Neutrophil (primary cell): ENCODE results near the gene ARAP3.
"Not testable (repeated sequence)": the region's sequence is repeated elsewhere in the genome, so short reads cannot be mapped to it uniquely, and the experiment has no call there.

ENCODE experiments used
- H3K27ac ChIP-seq: fragments of 200-600 bp; sonication (generic); 2 replicates; pipeline ENCODE4 v1.5.1; 2016; ENCODE audit warnings: mild to moderate bottlenecking, moderate library complexity
- H3K27me3 ChIP-seq: fragments of 200-600 bp; sonication (generic); 2 replicates; pipeline ENCODE4 v1.6.0; 2016; ENCODE audit warnings: mild to moderate bottlenecking
- H3K36me3 ChIP-seq: fragments of 200-600 bp; sonication (generic); 2 replicates; pipeline ENCODE4 v1.5.1; 2017
- H3K4me1 ChIP-seq, 2 experiments: fragments of 200-600 bp in 1 of 2; sonication (generic) in 1 of 2; 1 replicate in 1 of 2; 2 replicates in 1 of 2; pipeline versions ENCODE4 v1.5.1 to v1.6.1; 2013 to 2016; ENCODE audit warnings: low read depth in 1 of 2, low read length in 1 of 2, mild to moderate bottlenecking in 1 of 2, moderate library complexity in 1 of 2; ENCODE audit not compliant: control insufficient read depth in 1 of 2, insufficient read depth in 1 of 2
- H3K4me3 ChIP-seq, 2 experiments: fragments of 200-600 bp in 1 of 2; sonication (generic) in 1 of 2; 1 replicate in 1 of 2; 2 replicates in 1 of 2; pipeline ENCODE4 v1.5.1; 2013 to 2016; ENCODE audit warnings: low read depth in 1 of 2, low read length in 1 of 2, mild to moderate bottlenecking in 1 of 2, moderate library complexity in 1 of 2
- H3K9me3 ChIP-seq: fragments of 200-600 bp; sonication (generic); 2 replicates; pipeline ENCODE4 v1.5.1; 2016
- TF ChIP-seq, protein P1 (sequence below): fragments of 200-600 bp; sonication (generic); IDR thresholded peaks from 2 replicates; pipeline ENCODE4 v1.5.1; 2016; ENCODE audit warnings: antibody characterized with exemption

Gene ARAP3

DNA sequence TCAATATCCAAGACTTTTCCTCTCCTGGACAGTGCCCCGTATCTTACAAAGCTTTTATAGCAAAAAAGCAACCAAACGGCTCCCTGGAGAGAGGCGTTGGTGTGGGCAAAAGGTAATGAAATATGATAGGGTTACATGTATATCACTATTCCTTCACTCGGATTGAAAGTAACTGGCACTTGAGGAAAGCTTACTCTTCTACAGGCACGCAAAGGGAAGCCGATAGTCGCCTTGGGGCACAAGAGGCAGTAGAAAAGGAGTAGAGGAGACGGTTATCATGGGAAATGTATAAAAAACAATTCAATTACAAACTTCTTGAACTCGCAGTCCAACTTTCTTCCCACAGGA lies 64.4 kb downstream of the ARAP3 start:
- H3K4me1 ChIP-seq, result peaks cover 50 to 55% of the 10 kb centered on the region in 2 experiments
- peak overlapping the region; percentile 97 for H3K27ac ChIP-seq
- H3K4me3 ChIP-seq, result peak overlapping the region; percentile 87 to 92
- H3K9me3 ChIP-seq, result no peaks in the 10 kb centered on the region
- no peaks in the 10 kb centered on the region for H3K27me3 ChIP-seq
- TF ChIP-seq, protein P1, sequence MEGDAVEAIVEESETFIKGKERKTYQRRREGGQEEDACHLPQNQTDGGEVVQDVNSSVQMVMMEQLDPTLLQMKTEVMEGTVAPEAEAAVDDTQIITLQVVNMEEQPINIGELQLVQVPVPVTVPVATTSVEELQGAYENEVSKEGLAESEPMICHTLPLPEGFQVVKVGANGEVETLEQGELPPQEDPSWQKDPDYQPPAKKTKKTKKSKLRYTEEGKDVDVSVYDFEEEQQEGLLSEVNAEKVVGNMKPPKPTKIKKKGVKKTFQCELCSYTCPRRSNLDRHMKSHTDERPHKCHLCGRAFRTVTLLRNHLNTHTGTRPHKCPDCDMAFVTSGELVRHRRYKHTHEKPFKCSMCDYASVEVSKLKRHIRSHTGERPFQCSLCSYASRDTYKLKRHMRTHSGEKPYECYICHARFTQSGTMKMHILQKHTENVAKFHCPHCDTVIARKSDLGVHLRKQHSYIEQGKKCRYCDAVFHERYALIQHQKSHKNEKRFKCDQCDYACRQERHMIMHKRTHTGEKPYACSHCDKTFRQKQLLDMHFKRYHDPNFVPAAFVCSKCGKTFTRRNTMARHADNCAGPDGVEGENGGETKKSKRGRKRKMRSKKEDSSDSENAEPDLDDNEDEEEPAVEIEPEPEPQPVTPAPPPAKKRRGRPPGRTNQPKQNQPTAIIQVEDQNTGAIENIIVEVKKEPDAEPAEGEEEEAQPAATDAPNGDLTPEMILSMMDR, result no peak
- H3K36me3 ChIP-seq, result peaks cover 29% of the 10 kb centered on the region

DNA sequence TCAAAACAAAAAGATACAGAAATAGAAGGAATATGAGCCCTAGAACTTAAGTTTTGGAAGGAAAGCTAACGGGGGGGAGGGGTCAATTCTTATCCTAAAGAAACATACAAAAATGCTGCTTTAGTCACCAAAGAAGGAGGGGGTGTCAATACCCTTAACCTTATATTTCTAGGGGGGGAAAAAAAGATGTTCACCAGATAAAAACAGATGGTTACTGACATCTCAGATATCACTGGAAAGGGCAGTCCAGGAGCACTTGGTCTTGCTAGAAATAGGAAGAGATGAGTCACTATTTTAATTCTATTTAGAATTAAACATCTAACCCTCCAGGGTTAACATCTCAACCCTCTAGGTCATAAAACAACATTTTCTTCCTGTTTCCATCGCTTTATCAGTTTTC lies 64.9 kb downstream of the ARAP3 start:
- Histone ChIP-seq H3K36me3 (peaks cover 25% of the 10 kb centered on the region), H3K4me3 (peak overlapping the region; percentile 87 to 92), H3K9me3 (no peaks in the 10 kb centered on the region), H3K4me1 (peaks cover 50 to 60% of the 10 kb centered on the region in 2 experiments), H3K27ac (peak overlapping the region; percentile 97), H3K27me3 (no peaks in the 10 kb centered on the region)
- TF ChIP-seq, protein P1, result no peak

DNA sequence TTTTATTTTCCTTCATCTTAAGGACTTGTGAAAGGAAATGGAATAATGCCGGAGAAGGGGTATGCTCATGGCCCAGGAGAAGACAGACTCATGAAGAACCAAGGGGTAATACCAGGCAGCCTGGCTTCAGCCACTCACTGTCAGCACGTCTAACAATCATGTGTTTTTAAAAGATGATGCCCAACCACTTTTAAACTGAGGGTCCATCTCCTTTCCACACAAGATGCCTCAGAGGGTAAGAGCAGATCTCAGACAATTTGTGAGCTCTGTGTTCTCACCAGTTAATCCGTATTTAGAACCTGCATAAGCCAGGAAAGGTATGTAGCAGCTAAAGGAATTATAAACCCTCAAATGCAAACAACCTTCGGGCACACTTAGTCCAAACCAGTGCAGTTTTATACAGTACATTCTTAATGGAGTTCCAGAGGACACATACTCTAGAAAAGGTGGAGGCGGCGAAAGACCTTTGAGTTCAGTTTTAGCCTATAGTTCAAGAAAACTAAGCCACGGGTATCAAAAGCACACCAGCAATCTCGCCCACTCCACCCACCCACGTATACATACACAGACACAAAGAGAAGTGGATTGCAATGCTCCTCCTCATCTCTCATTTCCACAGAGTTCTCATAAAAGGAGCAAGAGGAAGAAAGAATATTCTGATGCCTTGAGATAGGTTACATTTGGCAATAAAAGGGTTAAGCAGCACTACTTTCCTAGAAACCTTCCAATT lies 65.9 kb downstream of the ARAP3 start:
- H3K27ac ChIP-seq, result peak overlapping the region; percentile 97
- no peaks in the 10 kb centered on the region for H3K27me3 ChIP-seq
- TF ChIP-seq, protein P1, result no peak
- peaks cover 16% of the 10 kb centered on the region for H3K36me3 ChIP-seq
- H3K4me3 ChIP-seq, result peak overlapping the region; percentile 87 to 92
- peaks cover 56 to 70% of the 10 kb centered on the region in 2 experiments for H3K4me1 ChIP-seq
- no peaks in the 10 kb centered on the region for H3K9me3 ChIP-seq

DNA sequence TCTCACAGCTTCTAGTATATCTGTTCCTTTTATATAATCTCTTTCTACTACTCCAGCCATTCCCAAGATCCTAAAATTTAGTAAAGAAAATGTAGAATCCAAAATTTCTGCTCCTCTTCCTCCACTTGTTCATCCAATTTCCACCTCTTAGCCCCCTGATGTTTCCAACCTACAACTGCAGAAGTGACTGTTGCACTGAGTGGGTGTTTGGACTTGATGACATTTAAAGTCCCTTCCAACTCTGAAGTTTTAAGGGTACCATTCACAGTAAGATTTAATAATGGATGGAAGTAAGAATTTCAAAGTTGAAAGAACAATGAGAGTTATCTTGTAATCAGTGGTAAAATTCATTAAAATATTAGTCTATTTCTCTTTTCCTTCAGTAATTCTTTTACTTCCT lies 68.7 kb downstream of the ARAP3 start:
- Histone ChIP-seq H3K27ac (peak overlapping the region; percentile 50), H3K27me3 (no peaks in the 10 kb centered on the region)

DNA sequence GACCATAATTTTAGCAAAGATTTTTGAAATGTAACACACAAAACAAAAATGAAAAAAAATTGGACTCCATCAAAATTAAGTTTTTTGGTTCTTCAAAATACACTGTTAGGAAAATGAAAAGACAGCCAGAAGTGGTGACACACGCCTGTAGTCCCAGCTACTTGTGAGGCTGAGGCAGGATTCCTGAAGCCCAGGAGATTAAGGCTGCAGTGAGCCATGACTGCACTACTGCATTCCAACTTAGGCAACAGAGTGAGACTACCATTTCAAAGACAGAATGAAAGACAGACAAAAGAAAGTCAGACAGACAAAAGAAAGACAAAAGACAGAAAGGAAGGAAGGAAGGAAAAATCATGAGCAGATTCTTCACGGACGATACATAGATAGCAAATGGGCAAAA lies 70.7 kb downstream of the ARAP3 start:
- H3K36me3 ChIP-seq, result no peaks in the 10 kb centered on the region
- TF ChIP-seq, protein P1, result no peak
- H3K9me3 ChIP-seq, result no peaks in the 10 kb centered on the region
- H3K27me3 ChIP-seq, result no peaks in the 10 kb centered on the region
- H3K4me1 ChIP-seq, result peaks cover 82 to 95% of the 10 kb centered on the region in 2 experiments
- H3K4me3 ChIP-seq, result peak overlapping the region in 1 of 2 experiments; percentile 22
- peak overlapping the region; percentile 87 for H3K27ac ChIP-seq

More for the DNA sequence above, 68.7 kb downstream of the ARAP3 start:
- Histone ChIP-seq H3K36me3 (no peaks in the 10 kb centered on the region), H3K4me3 (no peak overlapping the region), H3K4me1 (peaks cover 82 to 93% of the 10 kb centered on the region in 2 experiments), H3K9me3 (no peaks in the 10 kb centered on the region)
- TF ChIP-seq, protein P1, result no peak

DNA sequence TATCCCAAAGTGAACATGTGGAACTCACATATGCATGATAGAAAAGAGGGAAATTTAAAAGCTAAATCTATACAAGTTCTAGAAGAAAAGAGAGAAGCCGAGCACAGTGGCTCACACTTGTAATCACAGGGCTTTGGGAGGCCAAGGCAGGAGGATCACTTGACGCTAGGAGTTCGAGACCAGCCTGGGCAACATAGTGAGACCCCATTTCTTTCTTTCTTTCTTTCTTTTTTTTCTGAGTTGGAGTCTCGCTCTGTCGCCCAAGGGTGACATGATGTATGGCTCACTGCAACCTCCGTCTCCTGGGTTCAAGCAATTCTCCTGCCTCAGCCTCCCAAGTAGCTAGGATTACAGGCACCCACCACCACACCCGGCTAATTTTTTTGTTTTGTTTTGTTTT lies 72.1 kb downstream of the ARAP3 start:
- H3K4me1 ChIP-seq, result peaks cover 84 to 95% of the 10 kb centered on the region in 2 experiments
- H3K9me3 ChIP-seq, H3K36me3 ChIP-seq, H3K27me3 ChIP-seq: not testable (repeated sequence)
- H3K4me3 ChIP-seq, result peak overlapping the region in 1 of 2 experiments; percentile 29
- H3K27ac ChIP-seq, result peak overlapping the region; percentile 87
